ENCODE results near the gene CERS1.

CERS1 gene

DNA sequence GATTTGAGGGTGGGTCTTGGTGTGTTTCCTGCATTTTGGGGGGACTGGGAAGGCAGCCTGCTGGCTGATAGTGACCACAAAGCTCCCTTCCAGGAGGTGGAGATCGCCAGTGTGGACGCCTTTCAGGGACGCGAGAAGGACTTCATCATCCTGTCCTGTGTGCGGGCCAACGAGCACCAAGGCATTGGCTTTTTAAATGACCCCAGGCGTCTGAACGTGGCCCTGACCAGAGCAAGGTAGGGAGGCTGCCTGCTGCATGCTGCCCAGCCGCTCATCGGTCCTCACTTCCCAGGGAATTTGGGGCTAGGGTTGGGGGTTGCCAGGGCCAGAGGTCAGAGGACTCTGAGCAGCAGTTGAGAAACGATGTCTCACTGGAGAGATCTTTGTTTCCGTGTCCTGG is 34.0 kb downstream of the CERS1 start:
- DNase-seq (ENCODE audit: low read depth, low spot score), result no peak
- no peak overlapping the region for H3K4me3 ChIP-seq (ENCODE audit: low read length)

- DNase-seq (ENCODE audit: low read depth, low spot score), result no peak
Observed at GRCh38 chr19:18861235-18861634, 34.7 kb downstream of the CERS1 start.

DNA sequence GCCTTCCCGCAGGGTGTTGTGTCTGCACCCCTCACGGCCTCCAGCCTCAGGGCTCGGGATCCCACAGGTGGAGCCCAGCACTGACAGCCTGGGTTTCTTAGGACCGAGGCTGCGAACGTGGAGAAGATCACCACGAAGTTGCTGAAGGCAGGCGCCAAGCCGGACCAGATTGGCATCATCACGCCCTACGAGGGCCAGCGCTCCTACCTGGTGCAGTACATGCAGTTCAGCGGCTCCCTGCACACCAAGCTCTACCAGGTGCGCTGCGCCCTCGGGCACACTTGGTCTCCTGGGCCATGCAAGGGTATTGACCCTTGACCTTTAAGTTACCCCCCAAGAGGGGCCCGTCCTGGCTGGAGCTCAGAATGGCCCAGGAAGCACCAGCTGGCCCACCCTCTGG is 35.2 kb downstream of the CERS1 start:
- no peak overlapping the region for H3K4me3 ChIP-seq (ENCODE audit: low read length)
- no peak for DNase-seq (ENCODE audit: low read depth, low spot score)

More at GRCh38 chr19:18861235-18861634, 34.7 kb downstream of the CERS1 start:
- no peak overlapping the region for H3K4me3 ChIP-seq (ENCODE audit: low read length)

DNA sequence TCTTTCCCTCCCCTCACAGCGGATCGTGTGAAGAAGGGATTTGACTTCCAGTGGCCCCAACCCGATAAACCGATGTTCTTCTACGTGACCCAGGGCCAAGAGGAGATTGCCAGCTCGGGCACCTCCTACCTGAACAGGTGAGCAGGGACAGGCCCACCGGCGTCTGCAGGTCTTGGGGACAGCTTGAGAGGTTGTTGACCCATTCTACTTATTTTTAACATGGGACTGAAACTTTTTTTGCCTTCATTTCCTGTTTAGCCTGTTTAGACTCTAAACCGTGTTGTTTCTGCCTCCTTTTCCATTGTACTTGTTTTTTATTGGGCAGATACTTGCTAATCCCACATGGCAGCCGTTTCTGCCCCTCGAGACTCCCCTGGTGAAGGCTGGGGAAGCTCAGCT is 35.7 kb downstream of the CERS1 start:
- H3K4me3 ChIP-seq (ENCODE audit: low read length), result no peak overlapping the region
- no peak for DNase-seq (ENCODE audit: low read depth, low spot score)

GRCh38 chr19:18859676-18860301 is 36.2 kb downstream of the CERS1 start:
- H3K4me3 ChIP-seq (ENCODE audit: low read length), result no peak overlapping the region
- no peak for DNase-seq (ENCODE audit: low read depth, low spot score)

- DNase-seq (ENCODE audit: low read depth, low spot score), result no peak
- no peak overlapping the region for H3K4me3 ChIP-seq (ENCODE audit: low read length)
Observed at GRCh38 chr19:18858906-18859646, 36.9 kb downstream of the CERS1 start.

- no peak for DNase-seq (ENCODE audit: low read depth, low spot score)
- H3K4me3 ChIP-seq (ENCODE audit: low read length), result no peak overlapping the region
Observed at GRCh38 chr19:18857223-18857622, 38.7 kb downstream of the CERS1 start.

DNA sequence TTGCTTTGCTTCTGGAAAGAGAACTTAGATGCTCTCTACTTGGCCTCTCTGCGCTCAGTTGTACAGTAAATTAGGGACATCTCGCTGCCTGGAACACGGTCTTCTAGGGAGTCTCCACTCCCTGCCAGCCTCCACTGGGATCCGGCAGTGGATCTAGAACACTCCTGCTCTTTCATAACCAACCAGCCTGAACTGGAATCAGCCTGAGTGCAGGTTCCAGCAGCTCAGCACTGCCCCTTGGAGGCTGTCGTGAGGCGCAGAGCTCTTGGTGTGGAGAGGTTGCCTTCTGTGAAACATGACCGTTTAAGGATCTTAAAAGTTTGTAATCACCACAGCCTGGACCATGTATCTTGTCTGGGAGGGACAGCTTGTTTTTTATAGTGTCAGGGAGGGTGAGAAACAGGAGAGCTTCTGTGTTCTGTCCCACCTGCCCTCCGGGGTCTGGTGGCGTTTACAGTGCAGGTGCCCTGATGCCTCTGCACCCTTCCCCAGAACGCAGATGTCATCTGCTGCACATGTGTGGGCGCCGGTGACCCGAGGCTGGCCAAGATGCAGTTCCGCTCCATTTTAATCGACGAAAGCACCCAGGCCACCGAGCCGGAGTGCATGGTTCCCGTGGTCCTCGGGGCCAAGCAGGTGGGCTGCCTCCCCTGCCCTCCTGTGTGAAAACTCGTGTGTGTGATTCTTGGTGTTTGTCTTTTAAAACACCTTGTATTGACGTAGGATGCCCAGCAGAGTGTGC is 39.4 kb downstream of the CERS1 start:
- no peak overlapping the region for H3K4me3 ChIP-seq (ENCODE audit: low read length)
- DNase-seq (ENCODE audit: low read depth, low spot score), result no peak

DNA sequence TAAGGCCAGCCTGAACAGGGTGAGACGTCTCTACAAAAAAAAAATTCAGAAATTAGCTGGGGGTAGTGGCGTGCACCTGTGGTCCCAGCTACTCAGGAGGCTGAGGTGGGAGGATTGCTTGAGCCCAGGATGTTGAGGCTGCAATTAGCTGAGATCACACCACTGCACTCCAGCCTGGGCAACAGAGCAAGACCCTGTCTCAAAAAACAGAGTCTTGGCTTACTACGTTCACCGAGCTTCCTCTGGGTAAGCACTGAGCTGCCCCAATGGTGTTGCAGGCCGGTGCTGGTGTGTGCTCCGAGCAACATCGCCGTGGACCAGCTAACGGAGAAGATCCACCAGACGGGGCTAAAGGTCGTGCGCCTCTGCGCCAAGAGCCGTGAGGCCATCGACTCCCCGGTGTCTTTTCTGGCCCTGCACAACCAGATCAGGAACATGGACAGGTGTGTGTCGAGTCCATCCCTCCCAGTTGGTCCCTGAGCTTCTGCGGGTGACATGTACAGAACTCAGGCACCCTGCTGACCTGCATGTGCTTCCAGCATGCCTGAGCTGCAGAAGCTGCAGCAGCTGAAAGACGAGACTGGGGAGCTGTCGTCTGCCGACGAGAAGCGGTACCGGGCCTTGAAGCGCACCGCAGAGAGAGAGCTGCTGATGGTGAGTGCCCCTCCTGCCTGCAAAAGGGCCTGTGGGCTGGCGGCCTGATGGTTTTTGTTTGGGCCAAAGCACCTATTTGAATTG is 40.1 kb downstream of the CERS1 start:
- no peak for DNase-seq (ENCODE audit: low read depth, low spot score)
- no peak overlapping the region for H3K4me3 ChIP-seq (ENCODE audit: low read length)

DNA sequence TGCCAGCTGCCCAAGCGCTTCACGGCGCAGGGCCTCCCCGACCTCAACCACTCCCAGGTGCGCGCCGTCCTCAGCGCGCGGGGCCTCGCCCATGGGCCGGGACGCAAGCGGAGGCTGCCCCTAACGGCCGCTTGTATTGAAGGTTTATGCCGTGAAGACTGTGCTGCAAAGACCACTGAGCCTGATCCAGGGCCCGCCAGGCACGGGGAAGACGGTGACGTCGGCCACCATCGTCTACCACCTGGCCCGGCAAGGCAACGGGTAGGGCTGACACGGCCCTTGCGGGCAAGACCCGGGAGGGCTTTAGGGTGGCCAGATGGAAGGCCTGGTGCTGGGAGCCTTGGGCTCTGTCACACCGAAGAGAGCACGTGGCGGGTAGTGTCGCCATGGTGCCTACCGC is 41.0 kb downstream of the CERS1 start:
- DNase-seq (ENCODE audit: low read depth, low spot score), result no peak
- no peak overlapping the region for H3K4me3 ChIP-seq (ENCODE audit: low read length)

- no peak overlapping the region for H3K4me3 ChIP-seq (ENCODE audit: low read length)
- DNase-seq (ENCODE audit: low read depth, low spot score), result no peak
Observed at GRCh38 chr19:18853755-18854427, 42.1 kb downstream of the CERS1 start.

- DNase-seq (ENCODE audit: low read depth, low spot score), result no peak
- no peak overlapping the region for H3K4me3 ChIP-seq (ENCODE audit: low read length)
Observed at GRCh38 chr19:18852648-18853047, 43.3 kb downstream of the CERS1 start.

GRCh38 chr19:18851673-18852325 is 44.2 kb downstream of the CERS1 start:
- no peak for DNase-seq (ENCODE audit: low read depth, low spot score)
- H3K4me3 ChIP-seq (ENCODE audit: low read length), result no peak overlapping the region

DNA sequence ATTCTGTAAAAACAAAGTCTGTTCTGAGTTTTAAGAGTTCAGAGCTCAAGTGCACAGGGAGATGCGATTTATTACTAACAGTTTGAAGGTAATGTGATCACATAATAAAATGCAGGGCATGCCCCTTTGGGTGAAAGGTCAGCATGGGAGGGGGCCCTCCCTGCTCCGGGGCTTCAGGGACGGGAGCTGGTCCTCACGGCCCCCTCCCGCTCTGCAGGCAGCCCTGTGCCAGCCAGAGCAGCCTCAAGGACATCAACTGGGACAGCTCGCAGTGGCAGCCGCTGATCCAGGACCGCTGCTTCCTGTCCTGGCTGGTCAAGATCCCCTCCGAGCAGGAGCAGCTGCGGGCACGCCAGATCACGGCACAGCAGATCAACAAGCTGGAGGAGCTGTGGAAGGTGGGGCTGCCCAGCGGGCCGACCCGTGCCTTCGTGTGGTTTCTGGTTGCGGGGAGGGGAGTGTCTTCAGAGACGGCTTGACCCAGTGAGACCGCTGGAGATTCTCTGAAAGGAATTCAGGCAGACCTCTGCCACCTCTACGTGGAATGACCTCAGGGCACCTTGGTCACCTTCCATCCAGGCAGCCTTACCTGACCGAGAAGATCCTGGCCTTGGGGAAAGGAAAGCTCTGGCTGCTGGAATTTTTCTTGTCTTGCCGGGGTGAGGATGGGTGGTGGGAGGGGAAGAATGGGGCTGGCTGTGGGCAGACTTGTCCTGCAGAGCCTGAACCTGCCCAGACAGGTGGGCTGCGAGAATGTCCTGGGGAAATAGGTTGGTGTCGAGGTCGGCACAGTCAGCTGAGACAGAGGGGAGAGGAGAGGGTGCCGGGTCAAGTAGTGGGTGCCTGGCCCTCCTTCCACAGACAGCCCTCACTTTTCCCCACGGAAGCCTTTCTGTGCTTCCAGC is 45.2 kb downstream of the CERS1 start:
- no peak overlapping the region for H3K4me3 ChIP-seq (ENCODE audit: low read length)
- DNase-seq (ENCODE audit: low read depth, low spot score), result no peak

- H3K4me3 ChIP-seq (ENCODE audit: low read length), result no peak overlapping the region
- no peak for DNase-seq (ENCODE audit: low read depth, low spot score)
Observed at GRCh38 chr19:18849838-18850400, 46.0 kb downstream of the CERS1 start.

GRCh38 chr19:18848878-18849661 is 46.9 kb downstream of the CERS1 start:
- no peak for DNase-seq (ENCODE audit: low read depth, low spot score)
- H3K4me3 ChIP-seq (ENCODE audit: low read length), result no peak overlapping the region
